SK-N-SH (cell line): ENCODE data around the gene HUS1B. TPM values are rescaled to one million over a fixed set of nuclear protein-coding genes. Genes with fewer than 3 reads are reported as not detected.

ENCODE experiments used
- CTCF ChIA-PET: fragments of 300-600, 350-600 bp; formaldehyde crosslinking; extraction: SDS; loops from one replicate; lab custom pipeline; 2021; lab: Yijun Ruan, JAX
- POLR2A ChIA-PET: fragments of 350-600 bp; sonication (Branson Sonifier 250); formaldehyde crosslinking; extraction: SDS; loops from one replicate; lab custom pipeline; 2020; ENCODE audit warnings: antibody characterized with exemption, inconsistent platforms; lab: Yijun Ruan, JAX
- DNase-seq: peaks from one replicate; pipeline ENCODE4 v3.0.0; 2012
- H2AFZ ChIP-seq: fragments of 200-600 bp; sonication (generic); 2 replicates; pipeline ENCODE4 v1.8.1; 2016; ENCODE audit warnings: antibody characterized with exemption, mild to moderate bottlenecking, low read depth
- H3F3A ChIP-seq: fragments of 200-600 bp; sonication (generic); replicated peaks from 2 replicates; pipeline ENCODE3; 2016; ENCODE audit warnings: antibody characterized with exemption, mild to moderate bottlenecking; ENCODE audit not compliant: insufficient read depth
- H3K27ac ChIP-seq, 2 experiments: fragments of 200-500 bp in 1 of 2; fragments of 200-600 bp in 1 of 2; sonication (Bioruptor generic) in 1 of 2; sonication (generic), shearing (Covaris generic) in 1 of 2; 2 replicates each; pipeline versions ENCODE4 v1.5.1 to v1.6.1; 2014 to 2016; ENCODE audit warnings: low read depth in 2 of 2, inconsistent platforms in 1 of 2, low read length in 1 of 2, mild to moderate bottlenecking in 1 of 2, mixed read lengths in 1 of 2
- H3K27me3 ChIP-seq: fragments of 200-600 bp; sonication (generic), shearing (Covaris generic); 2 replicates; pipeline ENCODE4 v1.6.1; 2016; ENCODE audit warnings: mixed run types; ENCODE audit not compliant: insufficient read depth
- H3K36me3 ChIP-seq, 2 experiments: fragments of 200-500 bp in 1 of 2; fragments of 200-600 bp in 1 of 2; sonication (Bioruptor generic) in 1 of 2; sonication (generic) in 1 of 2; replicated peaks in 1 of 2; 2 replicates each; pipeline versions ENCODE3 to v1.5.1; 2014 to 2016; ENCODE audit warnings: low read length in 1 of 2, mild to moderate bottlenecking in 1 of 2; ENCODE audit not compliant: insufficient read depth in 2 of 2, control insufficient read depth in 1 of 2
- H3K4me1 ChIP-seq, 2 experiments: fragments of 200-500 bp in 1 of 2; fragments of 200-600 bp in 1 of 2; sonication (Bioruptor generic) in 1 of 2; sonication (generic), shearing (Covaris generic) in 1 of 2; 2 replicates each; pipeline versions ENCODE4 v1.5.1 to v1.6.1; 2014 to 2016; ENCODE audit warnings: low read depth in 1 of 2, low read length in 1 of 2, mixed run types in 1 of 2; ENCODE audit not compliant: insufficient read depth in 2 of 2, control insufficient read depth in 1 of 2
- H3K4me2 ChIP-seq: fragments of 200-600 bp; sonication (generic), shearing (Covaris generic); 2 replicates; pipeline ENCODE4 v1.6.1; 2017; ENCODE audit warnings: mixed run types
- H3K4me3 ChIP-seq, 2 experiments: fragments of 200-500 bp in 1 of 2; fragments of 200-600 bp in 1 of 2; sonication (Bioruptor generic) in 1 of 2; sonication (generic), shearing (Covaris generic) in 1 of 2; 2 replicates each; pipeline versions ENCODE4 v1.5.1 to v1.8.1; 2014 to 2016; ENCODE audit warnings: low read depth in 2 of 2, inconsistent platforms in 1 of 2, low read length in 1 of 2, mild to moderate bottlenecking in 1 of 2, mixed read lengths in 1 of 2, moderate library complexity in 1 of 2
- H3K79me2 ChIP-seq: fragments of 200-600 bp; sonication (generic); 2 replicates; pipeline ENCODE4 v1.8.1; 2017; ENCODE audit warnings: mild to moderate bottlenecking; ENCODE audit not compliant: insufficient read depth
- H3K9ac ChIP-seq: fragments of 200-600 bp; sonication (generic); 2 replicates; pipeline ENCODE4 v1.6.1; 2017; ENCODE audit warnings: mixed run types
- H3K9me2 ChIP-seq: fragments of 200-600 bp; sonication (generic); 2 replicates; pipeline ENCODE4 v1.6.1; 2017; ENCODE audit warnings: mixed run types
- H3K9me3 ChIP-seq: fragments of 200-600 bp; sonication (generic); 2 replicates; pipeline ENCODE4 v1.6.1; 2017; ENCODE audit warnings: mixed run types, mild to moderate bottlenecking, moderate library complexity
- H4K20me1 ChIP-seq: fragments of 200-600 bp; sonication (generic); 2 replicates; pipeline ENCODE4 v1.6.1; 2017; ENCODE audit warnings: mild to moderate bottlenecking, mixed run types; ENCODE audit not compliant: insufficient read depth
- CHD2 ChIP-seq: fragments of 150-350 bp; IDR thresholded peaks from 2 replicates; pipeline ENCODE4 v1.6.1; 2018; ENCODE audit warnings: low read length; ENCODE audit not compliant: partially characterized antibody
- ELF1 ChIP-seq: IDR thresholded peaks from 2 replicates; pipeline ENCODE4 v1.4.0; 2012
- FOSL2 ChIP-seq: IDR thresholded peaks from 2 replicates; pipeline ENCODE4 v1.4.0; 2012; ENCODE audit warnings: low read depth, mild to moderate bottlenecking, moderate library complexity, borderline replicate concordance
- FOXM1 ChIP-seq: IDR thresholded peaks from 2 replicates; pipeline ENCODE4 v1.4.0; 2012; ENCODE audit warnings: low read depth, mild to moderate bottlenecking
- GABPA ChIP-seq: IDR thresholded peaks from 2 replicates; pipeline ENCODE4 v1.4.0; 2012; ENCODE audit warnings: low read depth, mild to moderate bottlenecking
- MEF2A ChIP-seq: IDR thresholded peaks from 2 replicates; pipeline ENCODE4 v1.4.0; 2012; ENCODE audit warnings: low read depth, borderline replicate concordance
- NFIC ChIP-seq: IDR thresholded peaks from 2 replicates; pipeline ENCODE4 v1.4.0; 2012; ENCODE audit warnings: borderline replicate concordance
- RAD21 ChIP-seq: IDR thresholded peaks from 2 replicates; pipeline ENCODE4 v1.6.1; 2012; ENCODE audit warnings: mild to moderate bottlenecking, low read length
- RCOR1 ChIP-seq: fragments of 150-350 bp; IDR thresholded peaks from 2 replicates; pipeline ENCODE4 v1.6.1; 2017; ENCODE audit warnings: antibody characterized with exemption, low read length
- REST ChIP-seq: IDR thresholded peaks from 2 replicates; pipeline ENCODE4 v1.6.1; 2012; ENCODE audit warnings: mild to moderate bottlenecking, low read depth, low read length, moderate library complexity
- TCF12 ChIP-seq: IDR thresholded peaks from 2 replicates; pipeline ENCODE4 v1.4.0; 2012
- TEAD4 ChIP-seq: IDR thresholded peaks from 2 replicates; pipeline ENCODE4 v1.4.0; 2012; ENCODE audit warnings: mild to moderate bottlenecking, borderline replicate concordance; ENCODE audit not compliant: insufficient read depth
- ZBTB33 ChIP-seq: IDR thresholded peaks from 2 replicates; pipeline ENCODE4 v1.4.0; 2012; ENCODE audit warnings: low read depth, borderline replicate concordance
- WGBS: methylation state at CpG from one replicate; pipeline ENCODE4 v1.1.6; 2017; ENCODE audit warnings: low lambda C conversion rate; 5-methylcytosine and 5-hydroxymethylcytosine counted together
- polyA plus RNA-seq, 3 experiments: library from polyadenylated mRNA; depleted of rRNA; stranded (reverse); fragments of >200 nt; gene quantifications; 2 replicates each; pipeline ENCODE4 v1.2.3, GENCODE V29; 2012
- TF ChIP-seq, protein P1 (sequence below): fragments of 150-350 bp; IDR thresholded peaks from 2 replicates; pipeline ENCODE4 v1.6.1; 2017; ENCODE audit warnings: antibody characterized with exemption, low read length, low read depth, borderline replicate concordance

Gene HUS1B
- polyA plus RNA-seq, 1 of the 3 experiments (the other 2 are of a cell fraction) = 0.30 TPM

DNA sequence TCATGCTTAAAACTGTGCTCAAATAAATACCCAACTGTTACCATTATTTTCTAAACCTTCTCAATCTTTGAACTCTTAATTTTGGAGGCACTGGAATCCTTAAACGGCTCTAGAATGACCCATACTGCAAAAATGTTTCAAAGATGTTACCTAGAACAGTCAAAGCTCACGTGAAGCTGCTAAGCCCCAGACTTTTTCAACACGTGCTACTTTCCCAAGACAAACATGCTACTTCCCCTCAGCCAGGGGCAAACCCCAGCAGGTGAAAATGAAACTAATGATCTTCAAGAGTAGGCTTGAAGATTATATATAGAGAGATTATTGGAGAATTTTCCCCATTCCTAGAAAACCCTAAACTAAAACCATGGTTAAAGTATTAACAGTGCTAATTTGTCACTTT lies 28.1 kb downstream of the HUS1B start:
- Histone ChIP-seq H3K79me2 (no peaks in the 10 kb centered on the region), H3K27me3 (no peaks in the 10 kb centered on the region), H3K9me2 (no peaks in the 10 kb centered on the region), H3K9me3 (no peaks in the 10 kb centered on the region), H3K27ac (no peak overlapping the region), H3K36me3 (peaks cover 15 to 21% of the 10 kb centered on the region in 2 experiments), H3K4me1 (no peaks in the 10 kb centered on the region; a peak in 1 of 4 replicates), H3K4me3 (no peak overlapping the region), H3F3A (no peaks in the 10 kb centered on the region), H2AFZ (no peak overlapping the region), H3K4me2 (no peak overlapping the region), H3K9ac (no peak overlapping the region), H4K20me1 (no peaks in the 10 kb centered on the region)
- TF ChIP-seq, protein P1, sequence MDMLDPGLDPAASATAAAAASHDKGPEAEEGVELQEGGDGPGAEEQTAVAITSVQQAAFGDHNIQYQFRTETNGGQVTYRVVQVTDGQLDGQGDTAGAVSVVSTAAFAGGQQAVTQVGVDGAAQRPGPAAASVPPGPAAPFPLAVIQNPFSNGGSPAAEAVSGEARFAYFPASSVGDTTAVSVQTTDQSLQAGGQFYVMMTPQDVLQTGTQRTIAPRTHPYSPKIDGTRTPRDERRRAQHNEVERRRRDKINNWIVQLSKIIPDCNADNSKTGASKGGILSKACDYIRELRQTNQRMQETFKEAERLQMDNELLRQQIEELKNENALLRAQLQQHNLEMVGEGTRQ = no peak
- TF ChIP-seq RCOR1 (no peak), GABPA (no peak), RAD21 (no peak), ZBTB33 (no peak), CHD2 (no peak), REST (no peak), ELF1 (no peak), NFIC (no peak), TCF12 (no peak), TEAD4 (no peak)
- POLR2A ChIA-PET = no interaction called here
- CTCF ChIA-PET = interaction anchor here (1.1 kb wide), 1 partner anchor 11 kb away, joined by 4 read pairs; no protein-coding TSS in a partner anchor
- DNase-seq = no peak
- 93% methylated on average over 3 of the region's 3 CpGs for WGBS

DNA sequence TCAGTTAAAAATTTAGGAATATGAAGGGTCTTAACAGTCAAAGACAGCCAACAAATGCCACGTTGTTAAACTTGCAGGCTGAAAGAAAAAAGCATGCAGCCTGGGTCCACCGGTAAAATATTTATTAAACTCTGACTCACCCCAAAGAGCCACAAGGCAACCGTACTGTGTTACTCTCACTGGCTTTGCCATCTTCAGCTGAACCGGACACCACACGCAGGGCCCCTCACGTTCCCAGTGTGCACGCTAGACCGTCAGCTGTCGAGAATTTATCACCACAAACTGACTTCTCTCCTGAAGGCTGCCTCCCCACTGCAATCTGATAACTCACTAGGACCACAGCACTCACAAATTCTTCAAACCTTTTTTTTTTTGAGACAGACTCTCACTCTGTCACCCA lies 30.7 kb downstream of the HUS1B start:
- Histone ChIP-seq H3K79me2 (no peaks in the 10 kb centered on the region), H3K4me2 (no peak overlapping the region), H3K4me3 (no peak overlapping the region), H3F3A (no peaks in the 10 kb centered on the region), H3K27ac (no peak overlapping the region), H3K4me1 (no peaks in the 10 kb centered on the region; a peak in 1 of 4 replicates), H2AFZ (no peak overlapping the region), H3K9me3 (no peaks in the 10 kb centered on the region), H3K27me3 (no peaks in the 10 kb centered on the region), H3K9me2 (no peaks in the 10 kb centered on the region), H3K9ac (no peak overlapping the region), H3K36me3 (peaks cover 10 to 26% of the 10 kb centered on the region in 2 experiments), H4K20me1 (no peaks in the 10 kb centered on the region)
- CTCF ChIA-PET = no interaction called here
- POLR2A ChIA-PET = no interaction called here
- TF ChIP-seq MEF2A (no peak), FOSL2 (no peak), FOXM1 (no peak)
- WGBS = 88% methylated on average over 9 of the region's 9 CpGs
- DNase-seq = no peak
